Endothelial cell of umbilical vein (primary cell): ENCODE measurements around the gene PFKFB1. TPM values are rescaled to one million over a fixed set of nuclear protein-coding genes. Genes with fewer than 3 reads are reported as not detected.

Experiments
- BruUV-seq: library from RNA; stranded (reverse); fragments of 400-500 nt; replicated peaks from 2 replicates; lab custom pipeline; 2021; lab: Mats Ljungman, UMichigan
- CTCF ChIA-PET: fragments of 300-600, 350-600 bp; sonication (Branson Sonifier 250); formaldehyde crosslinking; loops from one replicate; lab custom pipeline; 2021; ENCODE audit warnings: antibody characterized with exemption, inconsistent platforms; lab: Charles Lee
- POLR2A ChIA-PET: fragments of 300-600, 350-600 bp; sonication (Branson Sonifier 250); formaldehyde crosslinking; loops from one replicate; lab custom pipeline; 2021; ENCODE audit warnings: antibody characterized with exemption, inconsistent platforms; lab: Charles Lee
- DNase-seq: peaks from one replicate; pipeline ENCODE4 v3.0.0-alpha.2; 2011; ENCODE audit warnings: low read depth, low spot score
- FAIRE-seq: peaks from 2 replicates; lab custom pipeline; 2011; peaks lifted over from hg19 to GRCh38; lab: Jason Lieb, UNC
- H2AFZ ChIP-seq: 2 replicates; pipeline ENCODE4 v1.6.0; 2012; ENCODE audit warnings: low read depth, low read length, control low read depth, inconsistent platforms
- H3K27ac ChIP-seq: 2 replicates; pipeline ENCODE4 v1.5.1; 2011; ENCODE audit warnings: low read depth, mild to moderate bottlenecking, control low read depth, low read length, moderate library complexity; ENCODE audit not compliant: insufficient read depth
- H3K27me3 ChIP-seq, 2 experiments: 2 replicates each; pipeline versions ENCODE4 v1.6.0 to v1.6.1; 2011; ENCODE audit warnings: low read length in 2 of 2, mixed read lengths in 1 of 2; ENCODE audit not compliant: control insufficient read depth in 2 of 2, insufficient read depth in 2 of 2
- H3K36me3 ChIP-seq, 2 experiments: 2 replicates in 1 of 2; 3 replicates in 1 of 2; pipeline ENCODE4 v1.5.1; 2011; ENCODE audit warnings: low read length in 2 of 2, mild to moderate bottlenecking in 1 of 2, moderate library complexity in 1 of 2; ENCODE audit not compliant: control insufficient read depth in 2 of 2, insufficient read depth in 2 of 2; ENCODE audit errors: extremely low read depth in 1 of 2
- H3K4me1 ChIP-seq: 3 replicates; pipeline ENCODE4 v1.5.1; 2011; ENCODE audit warnings: mild to moderate bottlenecking, low read length; ENCODE audit not compliant: control insufficient read depth, insufficient read depth; ENCODE audit errors: extremely low read depth
- H3K4me2 ChIP-seq: 2 replicates; pipeline ENCODE4 v1.6.1; 2011; ENCODE audit warnings: low read length, control low read depth, mixed read lengths; ENCODE audit not compliant: insufficient read depth
- H3K4me3 ChIP-seq, 3 experiments: fragments of 200-600 bp in 1 of 3; sonication (generic), shearing (Covaris generic) in 1 of 3; replicated peaks in 1 of 3; 2 replicates each; pipeline ENCODE4 v1.5.1; 2011 to 2016; ENCODE audit warnings: control low read depth in 3 of 3, low read length in 3 of 3, mild to moderate bottlenecking in 2 of 3, inconsistent platforms in 1 of 3, low read depth in 1 of 3, moderate library complexity in 1 of 3; ENCODE audit not compliant: insufficient read depth in 1 of 3
- H3K79me2 ChIP-seq: 2 replicates; pipeline ENCODE4 v1.6.0; 2012; ENCODE audit warnings: low read length, inconsistent platforms; ENCODE audit not compliant: control insufficient read depth, insufficient read depth
- H3K9ac ChIP-seq: replicated peaks from 2 replicates; pipeline ENCODE3; 2011; ENCODE audit warnings: low read length, control low read depth; ENCODE audit not compliant: insufficient read depth; ENCODE audit errors: extremely low read depth
- H3K9me1 ChIP-seq: replicated peaks from 3 replicates; pipeline ENCODE4 v1.6.0; 2011; ENCODE audit warnings: mild to moderate bottlenecking, low read length; ENCODE audit not compliant: control insufficient read depth, insufficient read depth; ENCODE audit errors: extremely low read depth
- H3K9me3 ChIP-seq: replicated peaks from 2 replicates; pipeline ENCODE4 v1.5.1; 2012; ENCODE audit warnings: low read length, inconsistent platforms; ENCODE audit not compliant: control insufficient read depth, insufficient read depth
- H4K20me1 ChIP-seq: replicated peaks from 2 replicates; pipeline ENCODE3; 2011; ENCODE audit warnings: mild to moderate bottlenecking, low read length; ENCODE audit not compliant: control insufficient read depth, insufficient read depth; ENCODE audit errors: extremely low read depth
- EZH2 ChIP-seq: IDR thresholded peaks from 2 replicates; pipeline ENCODE4 v1.6.1; 2012; ENCODE audit warnings: borderline replicate concordance, low read depth, mild to moderate bottlenecking, moderate library complexity, low read length, inconsistent platforms; ENCODE audit not compliant: severe bottlenecking
- FOS ChIP-seq: IDR thresholded peaks from 2 replicates; pipeline ENCODE4 v1.6.1; 2011; ENCODE audit warnings: mild to moderate bottlenecking, low read length, moderate library complexity, borderline replicate concordance; ENCODE audit not compliant: insufficient read depth
- GATA2 ChIP-seq: IDR thresholded peaks from 2 replicates; pipeline ENCODE4 v1.7.0; 2011; ENCODE audit warnings: low read depth, mild to moderate bottlenecking, moderate library complexity, mixed read lengths, low read length; ENCODE audit not compliant: insufficient read length, insufficient read depth
- JUN ChIP-seq: IDR thresholded peaks from 2 replicates; pipeline ENCODE4 v1.6.1; 2011; ENCODE audit warnings: borderline replicate concordance, low read depth; ENCODE audit not compliant: insufficient read length, insufficient read depth
- MYC ChIP-seq: IDR thresholded peaks from one replicate; pipeline ENCODE4 v1.6.1; 2011; ENCODE audit warnings: mild to moderate bottlenecking, low read depth, low read length
- POLR2A ChIP-seq: IDR thresholded peaks from 2 replicates; pipeline ENCODE4 v1.6.1; 2012; ENCODE audit warnings: low read depth, mild to moderate bottlenecking, control low read depth, low read length
- POLR2AphosphoS5 ChIP-seq: IDR thresholded peaks from 2 replicates; pipeline ENCODE4 v1.6.1; 2012; ENCODE audit warnings: low read depth, mild to moderate bottlenecking, control low read depth, low read length, moderate library complexity; ENCODE audit not compliant: insufficient read depth
- dilution Hi-C: fragments of 300-500 bp; cut with MboI; formaldehyde crosslinking; loops from one replicate; pipeline ENCODE4 v1.15.0; 2019; ENCODE audit warnings: low sequenced_read_pairs; ENCODE audit not compliant: extremely low pct_ligation_motif_present
- intact Hi-C: fragments of 100-400 bp; cut with micrococcal nuclease; formaldehyde crosslinking; loops from one replicate; pipeline ENCODE4 v1.10.0; 2022
- polyA plus RNA-seq, 4 experiments: library from polyadenylated mRNA; depleted of rRNA in 3 of 4; stranded (reverse) in 3 of 4; unstranded in 1 of 4; fragments of >200 nt; gene quantifications; 2 replicates each; pipeline versions ENCODE4 v1.2.1 to v1.2.3, GENCODE V29; 2011 to 2012; ENCODE audit warnings: missing spikeins in 1 of 4
- total RNA-seq: library from RNA; stranded (reverse); gene quantifications from 2 replicates; pipeline ENCODE4 v1.2.3, GENCODE V29; 2021
- TF ChIP-seq, protein P1 (sequence below): IDR thresholded peaks from 2 replicates; pipeline ENCODE4 v1.6.1; 2011; ENCODE audit not compliant: insufficient read depth, insufficient read length
- TF ChIP-seq, protein P2 (sequence below), 2 donors: IDR thresholded peaks; 1 replicate in 1 of 2; 2 replicates in 1 of 2; pipeline ENCODE4 v1.5.1; 2011; ENCODE audit warnings: low read length in 2 of 2, mild to moderate bottlenecking in 2 of 2, moderate library complexity in 2 of 2, control low read depth in 1 of 2, inconsistent platforms in 1 of 2, low read depth in 1 of 2; ENCODE audit not compliant: insufficient read depth in 1 of 2; ENCODE audit errors: extremely low read depth in 1 of 2

The PFKFB1 gene
- total and polyA plus RNA-seq, 2 donors (not counting 3 experiments of a cell fraction or from before 2014, with no cell fraction given): 0.18 to 0.20 TPM

DNA sequence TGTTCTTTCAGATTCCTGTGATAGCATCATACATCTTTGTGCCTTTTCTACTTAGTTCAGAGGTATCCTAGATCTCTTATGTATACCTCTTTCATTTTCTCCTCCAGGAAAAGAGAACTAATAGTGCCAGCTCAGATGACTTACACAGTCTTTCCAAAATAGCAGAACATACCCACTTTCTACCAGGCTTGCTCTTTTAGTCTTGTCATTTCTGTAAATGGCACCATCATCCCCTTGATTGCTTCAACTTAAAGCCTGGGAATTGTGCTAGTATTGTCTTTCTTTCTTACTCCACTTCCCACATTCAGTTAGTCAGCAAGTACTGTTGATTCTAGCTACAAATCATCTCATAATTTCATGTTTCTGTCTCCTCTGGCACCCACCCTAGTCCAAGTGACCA is 11.3 kb upstream of the PFKFB1 start:
- Histone ChIP-seq H3K36me3 (peaks cover 4 to 9% of the 10 kb centered on the region in 2 experiments), H3K27me3 (no peaks in the 10 kb centered on the region), H2AFZ (no peak overlapping the region), H3K79me2 (peaks cover 19% of the 10 kb centered on the region), H3K27ac (no peak overlapping the region), H3K9me1 (no peaks in the 10 kb centered on the region), H3K9me3 (no peaks in the 10 kb centered on the region), H3K4me1 (peaks cover 48% of the 10 kb centered on the region), H3K4me3 (no peak overlapping the region), H4K20me1 (no peaks in the 10 kb centered on the region), H3K4me2 (no peak overlapping the region), H3K9ac (no peak overlapping the region)
- dilution Hi-C loops (no loop called here), intact Hi-C loops (no loop called here)
- DNase-seq (no peak), FAIRE-seq (no peak)
- ChIA-PET POLR2A (no interaction called here), CTCF (no interaction called here)
- TF ChIP-seq EZH2 (no peak), FOS (no peak), GATA2 (no peak), JUN (no peak), POLR2A (no peak), MYC (no peak)
- TF ChIP-seq, protein P1, sequence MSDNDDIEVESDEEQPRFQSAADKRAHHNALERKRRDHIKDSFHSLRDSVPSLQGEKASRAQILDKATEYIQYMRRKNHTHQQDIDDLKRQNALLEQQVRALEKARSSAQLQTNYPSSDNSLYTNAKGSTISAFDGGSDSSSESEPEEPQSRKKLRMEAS: no peak
- no TSS peak for BruUV-seq

DNA sequence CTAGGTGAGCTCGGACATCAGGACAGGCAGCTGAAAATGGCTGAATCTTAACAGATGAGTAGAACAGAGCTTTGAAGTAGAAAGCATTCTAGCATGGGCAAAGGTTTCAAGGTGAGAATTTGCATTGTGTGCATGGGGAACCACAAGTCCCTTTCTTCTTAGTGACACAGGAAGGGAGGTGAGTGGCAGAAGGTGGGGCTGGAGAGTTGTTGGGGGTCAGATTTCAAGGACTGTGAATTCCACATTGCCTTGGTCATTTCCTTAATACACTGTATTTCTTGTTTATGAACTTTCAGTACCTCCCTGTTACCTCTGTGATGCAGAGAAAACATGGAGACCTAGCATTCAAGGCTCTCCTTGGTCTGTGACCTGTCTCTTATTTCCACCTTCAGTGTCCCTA is 10.2 kb upstream of the PFKFB1 start:
- TF ChIP-seq, protein P2, sequence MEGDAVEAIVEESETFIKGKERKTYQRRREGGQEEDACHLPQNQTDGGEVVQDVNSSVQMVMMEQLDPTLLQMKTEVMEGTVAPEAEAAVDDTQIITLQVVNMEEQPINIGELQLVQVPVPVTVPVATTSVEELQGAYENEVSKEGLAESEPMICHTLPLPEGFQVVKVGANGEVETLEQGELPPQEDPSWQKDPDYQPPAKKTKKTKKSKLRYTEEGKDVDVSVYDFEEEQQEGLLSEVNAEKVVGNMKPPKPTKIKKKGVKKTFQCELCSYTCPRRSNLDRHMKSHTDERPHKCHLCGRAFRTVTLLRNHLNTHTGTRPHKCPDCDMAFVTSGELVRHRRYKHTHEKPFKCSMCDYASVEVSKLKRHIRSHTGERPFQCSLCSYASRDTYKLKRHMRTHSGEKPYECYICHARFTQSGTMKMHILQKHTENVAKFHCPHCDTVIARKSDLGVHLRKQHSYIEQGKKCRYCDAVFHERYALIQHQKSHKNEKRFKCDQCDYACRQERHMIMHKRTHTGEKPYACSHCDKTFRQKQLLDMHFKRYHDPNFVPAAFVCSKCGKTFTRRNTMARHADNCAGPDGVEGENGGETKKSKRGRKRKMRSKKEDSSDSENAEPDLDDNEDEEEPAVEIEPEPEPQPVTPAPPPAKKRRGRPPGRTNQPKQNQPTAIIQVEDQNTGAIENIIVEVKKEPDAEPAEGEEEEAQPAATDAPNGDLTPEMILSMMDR (IDR thresholded peaks at IDR 0.05; ENCODE audit: extremely low read depth in 1 of 2, insufficient read depth in 1 of 2, low read depth in 1 of 2, low read length in 2 of 2): no peak
- TF ChIP-seq MYC: no peak
- TF ChIP-seq GATA2: no peak
- TF ChIP-seq FOS: no peak
- no peak for TF ChIP-seq POLR2AphosphoS5
- no peak for TF ChIP-seq POLR2A
- no peak for TF ChIP-seq EZH2
- Histone ChIP-seq H4K20me1 (no peaks in the 10 kb centered on the region), H3K9me1 (no peaks in the 10 kb centered on the region), H3K9ac (no peak overlapping the region), H3K36me3 (peaks cover 4 to 9% of the 10 kb centered on the region in 2 experiments), H3K4me3 (no peak overlapping the region), H3K79me2 (peaks cover 19% of the 10 kb centered on the region), H3K9me3 (no peaks in the 10 kb centered on the region), H3K27ac (peak overlapping the region; percentile 1), H3K4me1 (peaks cover 48% of the 10 kb centered on the region), H3K4me2 (no peak overlapping the region), H3K27me3 (no peaks in the 10 kb centered on the region), H2AFZ (no peak overlapping the region)
- FAIRE-seq: no peak
- ChIA-PET CTCF (no interaction called here), POLR2A (no interaction called here)
- intact Hi-C loops: loop anchor here (5.0 kb wide), 1 partner anchor 197 kb away; the partner anchor contains the start of gene MAGED2
- no TSS peak for BruUV-seq
- no peak for DNase-seq
- dilution Hi-C loops: no loop called here
